Measurements from ENCODE around the gene STARD10. TPM values are rescaled to one million over a fixed set of nuclear protein-coding genes. Genes with fewer than 3 reads are reported as not detected.

STARD10 gene, protein sequence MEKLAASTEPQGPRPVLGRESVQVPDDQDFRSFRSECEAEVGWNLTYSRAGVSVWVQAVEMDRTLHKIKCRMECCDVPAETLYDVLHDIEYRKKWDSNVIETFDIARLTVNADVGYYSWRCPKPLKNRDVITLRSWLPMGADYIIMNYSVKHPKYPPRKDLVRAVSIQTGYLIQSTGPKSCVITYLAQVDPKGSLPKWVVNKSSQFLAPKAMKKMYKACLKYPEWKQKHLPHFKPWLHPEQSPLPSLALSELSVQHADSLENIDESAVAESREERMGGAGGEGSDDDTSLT
- total RNA-seq, result 46.1 and 56.4 TPM in 2 replicates

DNA sequence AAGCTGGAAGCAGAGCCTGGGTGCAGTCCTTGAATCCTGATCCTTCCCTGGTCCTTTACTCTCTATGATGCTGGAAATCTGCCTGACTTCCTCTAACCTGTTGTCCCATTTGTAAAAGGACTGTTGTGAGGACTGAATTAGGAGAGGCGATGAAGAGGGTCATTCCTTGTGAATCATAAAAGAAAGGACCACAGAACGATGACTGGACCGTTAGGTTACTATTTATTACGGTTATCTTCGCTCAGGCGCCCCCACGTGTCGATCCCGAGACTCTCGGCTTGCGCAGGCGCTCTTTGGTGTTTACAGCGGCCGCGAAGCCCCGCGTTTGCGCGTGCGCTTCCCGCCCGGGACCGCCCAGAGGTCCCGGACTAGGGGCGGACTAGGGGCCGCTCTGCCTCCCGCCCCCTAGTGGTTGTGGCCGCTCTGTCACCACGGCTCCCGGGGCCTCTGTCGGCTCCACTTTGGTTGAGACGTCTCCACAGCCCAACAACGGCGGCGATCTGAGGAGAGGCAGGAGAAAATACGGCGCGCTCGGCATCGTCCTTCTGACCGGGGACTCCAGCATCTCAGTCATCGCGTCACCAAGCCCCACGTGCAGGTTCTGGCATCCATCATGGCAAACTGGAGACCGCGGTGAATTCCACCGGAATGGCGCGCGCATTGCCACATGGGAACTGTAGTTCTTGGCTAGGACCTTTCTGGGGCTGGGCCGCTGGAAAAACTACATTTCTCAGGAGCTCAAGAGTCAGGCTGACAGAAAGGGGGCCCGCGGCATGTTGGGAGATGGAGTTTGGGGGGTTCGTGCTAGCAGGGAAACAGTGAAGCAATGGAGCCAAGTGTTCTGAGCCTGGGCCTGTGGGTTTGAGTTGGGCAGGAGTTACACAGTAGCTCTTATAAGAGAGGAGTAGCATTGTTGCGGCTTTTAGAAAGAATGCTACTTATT is at the start of gene STARD10:
Gene STARD10, minus strand, starts transcription at position 623 of the 943 bp plus-strand sequence. CDS start 12,866 bp downstream, outside the sequence.

DNA sequence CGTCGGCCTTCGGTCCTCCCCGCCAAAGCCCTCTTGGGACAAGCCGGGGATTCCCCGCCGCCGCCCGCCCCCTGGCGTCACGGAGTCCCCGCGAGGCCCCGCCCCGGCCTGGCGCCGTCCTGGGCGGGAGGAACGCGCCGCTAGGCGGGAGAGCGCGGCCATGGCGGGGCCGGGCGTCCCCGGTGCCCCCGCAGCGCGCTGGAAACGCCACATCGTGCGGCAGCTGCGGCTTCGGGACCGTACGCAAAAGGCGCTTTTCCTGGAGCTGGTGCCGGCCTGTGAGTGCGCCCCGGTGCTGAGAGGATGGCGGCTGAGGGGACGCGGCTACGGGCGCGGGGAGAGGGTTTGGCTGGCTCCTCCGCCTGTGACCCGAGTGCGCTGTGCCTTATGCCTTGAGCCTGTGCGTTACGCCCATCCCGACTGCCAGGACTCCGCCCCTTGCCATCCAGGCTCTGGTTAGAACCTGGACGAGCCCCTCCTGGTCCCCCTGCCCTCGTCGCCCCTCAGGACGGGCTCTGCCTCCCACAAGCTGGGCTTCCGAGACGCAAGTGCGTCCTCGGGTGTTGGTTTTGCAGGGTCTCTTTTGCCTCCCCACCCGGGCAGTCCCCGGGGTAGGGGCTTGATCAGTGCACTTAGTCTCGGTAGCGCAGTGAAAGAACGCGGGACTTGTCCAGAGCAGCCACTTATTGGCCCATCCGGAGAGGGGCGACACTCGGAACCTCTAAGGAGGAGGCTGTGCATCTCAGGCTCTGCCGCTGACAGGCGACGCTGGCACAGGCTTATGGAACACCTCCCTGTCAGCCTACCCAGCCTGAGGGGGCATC is 20.7 kb upstream of the STARD10 start, which contains the start of gene ATG16L2:
Gene ATG16L2, plus strand, starts transcription at position 126 of the 824 bp plus-strand sequence. Its CDS starts 35 bp downstream, at position 161.

DNA sequence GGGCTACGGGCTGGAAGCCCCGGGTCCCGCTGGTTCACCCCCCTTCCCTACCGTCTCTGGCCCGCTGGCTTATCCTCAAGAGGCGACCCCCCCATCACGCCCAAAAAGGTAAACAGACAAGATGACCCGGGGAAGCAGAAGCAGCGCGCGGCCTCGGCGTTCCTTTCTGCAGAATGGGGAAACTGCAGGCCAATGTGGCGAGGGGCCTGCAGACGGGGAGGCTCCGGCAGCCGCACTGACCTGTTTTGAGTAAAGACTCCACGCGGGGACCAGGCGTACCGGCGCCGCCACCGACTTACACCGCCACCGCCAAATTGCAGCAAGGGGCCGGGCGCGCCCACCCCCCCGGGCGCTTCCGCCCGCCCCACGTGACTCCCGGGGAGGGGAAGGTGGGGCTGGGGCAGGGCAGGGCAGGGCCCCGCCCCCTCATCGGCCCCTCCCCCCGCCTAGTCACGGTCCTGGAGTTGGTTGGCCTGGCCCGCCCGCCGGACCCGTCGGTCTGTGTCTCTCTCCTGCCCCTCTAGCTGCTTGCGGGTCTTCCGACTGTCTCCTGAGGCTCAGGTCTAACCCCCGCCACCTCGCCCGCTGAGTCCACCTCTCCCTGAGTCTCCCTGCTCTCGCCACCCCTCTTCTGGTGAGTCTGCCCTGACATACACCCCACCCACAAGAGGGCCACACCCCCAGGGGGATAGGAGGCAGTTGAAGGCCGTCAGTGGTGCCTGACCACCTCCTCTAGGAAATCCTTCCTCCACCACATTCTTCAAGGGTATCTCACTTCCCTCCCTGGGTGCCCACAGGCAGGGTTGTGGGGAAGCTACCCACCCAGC is 41.5 kb downstream of the STARD10 start, which contains the start of gene ARAP1:
Gene ARAP1, minus strand, starts transcription at position 321 of the 827 bp plus-strand sequence. CDS start 25,280 bp downstream, outside the sequence.

Other genes with a start within 250 kb of the STARD10 start
- gene PDE2A, start 119.6 kb downstream of the STARD10 start, total RNA-seq, result 0.33 TPM in 1 of 2 replicates, not detected in the other
- 56.5 and 93.6 TPM in 2 replicates for gene ARAP1, start 41.6 kb downstream of the STARD10 start, total RNA-seq
- 9.0 and 12.8 TPM in 2 replicates for gene ATG16L2, start 20.4 kb upstream of the STARD10 start, total RNA-seq

All from mesangial cell (primary cell).